OCI-LY3 (cell line): Measurements from ENCODE around the gene SUPT3H.

Experiments used
- CTCF ChIP-seq: fragments of 200-600, 300-600 bp; sonication (generic); IDR thresholded peaks from 2 replicates; pipeline ENCODE4 v1.5.1; 2014; ENCODE audit warnings: antibody characterized with exemption, low read length, low read depth
- EZH2phosphoT487 ChIP-seq: fragments of 200-600 bp; shearing (Covaris generic); IDR thresholded peaks from 2 replicates; pipeline ENCODE4 v1.6.1; 2018; ENCODE audit warnings: antibody characterized with exemption, mixed run types, low read depth

DNA sequence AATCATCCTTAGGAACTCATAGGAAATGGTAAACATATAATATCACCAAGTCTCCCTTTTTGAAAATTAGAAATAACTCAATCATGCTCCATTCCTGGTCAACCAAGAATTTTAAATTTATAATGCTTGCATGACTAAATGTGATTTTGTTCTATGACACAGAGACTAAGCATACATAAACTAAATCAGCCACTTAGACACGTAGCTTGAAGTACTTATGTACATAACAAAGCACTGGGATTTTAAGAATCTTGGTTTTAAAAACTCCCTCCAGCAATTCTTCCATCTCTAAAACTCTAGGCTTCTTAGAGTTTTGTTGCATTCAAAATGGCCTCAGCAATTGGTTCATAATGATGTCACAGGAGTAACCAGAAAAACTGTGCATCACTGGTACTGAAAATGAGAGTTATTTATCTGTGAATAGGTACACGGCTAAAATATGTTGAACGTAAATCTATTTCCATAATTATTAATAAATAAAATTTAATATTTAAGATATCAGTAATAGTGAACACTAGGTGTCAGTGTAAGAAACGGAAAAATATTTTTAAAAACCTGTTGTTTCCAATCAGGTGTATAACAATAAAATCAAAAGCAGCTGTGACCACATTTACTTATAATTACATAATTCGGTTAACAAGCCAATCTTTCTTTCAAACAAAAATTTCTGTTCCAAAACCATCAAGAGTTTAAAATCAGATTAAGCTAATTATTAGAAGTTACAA lies 291.2 kb downstream of the SUPT3H start:
- peak; percentile 10; the same call in 1 of the 2 replicates for TF ChIP-seq CTCF
- TF ChIP-seq EZH2phosphoT487 = no peak
